ENCODE results near the gene MAP10. TPM values are rescaled to one million over a fixed set of nuclear protein-coding genes. Genes with fewer than 3 reads are reported as not detected.

Gene MAP10
- total and polyA plus RNA-seq, 10 of the 15 experiments (the other 5 are each of a cell fraction or from before 2014, with no cell fraction given) = 0.85 to 5.0 (median 4.3) TPM

- no peak for TF ChIP-seq KLF5 (IDR thresholded peaks at IDR 0.05; ENCODE audit: partially characterized antibody)
- no peak for TF ChIP-seq MYB (IDR thresholded peaks at IDR 0.05; ENCODE audit: borderline replicate concordance, low read depth, low read length)
- peak; percentile 99 for TF ChIP-seq CBFB (IDR thresholded peaks at IDR 0.05; ENCODE audit: low read depth)
- no peak for TF ChIP-seq SREBF2 (IDR thresholded peaks at IDR 0.05; ENCODE audit: low read length)
- TF ChIP-seq ATF3 (IDR thresholded peaks at IDR 0.05; ENCODE audit: borderline replicate concordance, extremely low read depth, low read depth, low read length) = no peak
- no peak for TF ChIP-seq ATF7 (IDR thresholded peaks at IDR 0.05; ENCODE audit: low read depth)
- TF ChIP-seq RFX5 (IDR thresholded peaks at IDR 0.05; ENCODE audit: low read depth, low read length) = no peak; the same call in 1 of the 2 replicates
- TF ChIP-seq EED (IDR thresholded peaks at IDR 0.05; ENCODE audit: low read depth) = 0 out of 2 replicates have a peak, but pooled peaks have one; percentile 16
- peak; percentile 95 for TF ChIP-seq BRCA1 (IDR thresholded peaks at IDR 0.05; ENCODE audit: low read depth, low read length)
- no peak for TF ChIP-seq KAT2A (conservative IDR thresholded peaks at IDR 0.05; ENCODE audit: control insufficient read depth, low read depth, low read length)
- no peak for TF ChIP-seq FOXK2 (IDR thresholded peaks at IDR 0.05)
- no peak for TF ChIP-seq MAX (IDR thresholded peaks at IDR 0.05; ENCODE audit: low read depth, low read length)
- no peak for TF ChIP-seq WRNIP1 (IDR thresholded peaks at IDR 0.05; ENCODE audit: borderline replicate concordance, low read depth, low read length)
- TF ChIP-seq SIN3A (IDR thresholded peaks at IDR 0.05; ENCODE audit: low read depth, low read length) = no peak; the same call in 1 of the 2 replicates
- no peak for TF ChIP-seq ZNF384 (IDR thresholded peaks at IDR 0.05; ENCODE audit: borderline replicate concordance, low read depth, low read length)
- no peak for TF ChIP-seq ZBTB4 (CRISPR knock-in tag; IDR thresholded peaks at IDR 0.05)
- TF ChIP-seq CHD1 (IDR thresholded peaks at IDR 0.05; ENCODE audit: low read depth, low read length) = no peak
- 0 out of 2 replicates have a peak, but pooled peaks have one; percentile 11 for TF ChIP-seq PAX5 (IDR thresholded peaks at IDR 0.05; ENCODE audit: borderline replicate concordance, low read depth, low read length)
- no peak for TF ChIP-seq NR2C2 (IDR thresholded peaks at IDR 0.05; ENCODE audit: borderline replicate concordance, control insufficient read depth, insufficient read length, low read depth)
- peak; percentile 88 for TF ChIP-seq TAF1 (IDR thresholded peaks at IDR 0.05; ENCODE audit: borderline replicate concordance, low read depth, low read length)
- TF ChIP-seq MTA3 (IDR thresholded peaks at IDR 0.05; ENCODE audit: borderline replicate concordance, low read length) = no peak
- no peak for TF ChIP-seq ZNF274 (IDR thresholded peaks at IDR 0.05; ENCODE audit: insufficient read depth, insufficient read length)
- peak; percentile 29 for TF ChIP-seq RUNX3 (IDR thresholded peaks at IDR 0.05; ENCODE audit: low read length)
- no peak for TF ChIP-seq YBX1 (IDR thresholded peaks at IDR 0.05)
- no peak for TF ChIP-seq SUPT20H (IDR thresholded peaks at IDR 0.05; ENCODE audit: borderline replicate concordance, control insufficient read depth, low read depth, low read length)
- peak; percentile 37; the same call in 2 of the 3 replicates for TF ChIP-seq POU2F2 (IDR thresholded peaks at IDR 0.05; ENCODE audit: borderline replicate concordance, low read depth, low read length)
Measured at GRCh38 chr1:232805269-232806185, at the start of gene MAP10 (continued).

Measured in GM12878 (cell line).